ENCODE data around the gene FAM193A.

The FAM193A gene, protein sequence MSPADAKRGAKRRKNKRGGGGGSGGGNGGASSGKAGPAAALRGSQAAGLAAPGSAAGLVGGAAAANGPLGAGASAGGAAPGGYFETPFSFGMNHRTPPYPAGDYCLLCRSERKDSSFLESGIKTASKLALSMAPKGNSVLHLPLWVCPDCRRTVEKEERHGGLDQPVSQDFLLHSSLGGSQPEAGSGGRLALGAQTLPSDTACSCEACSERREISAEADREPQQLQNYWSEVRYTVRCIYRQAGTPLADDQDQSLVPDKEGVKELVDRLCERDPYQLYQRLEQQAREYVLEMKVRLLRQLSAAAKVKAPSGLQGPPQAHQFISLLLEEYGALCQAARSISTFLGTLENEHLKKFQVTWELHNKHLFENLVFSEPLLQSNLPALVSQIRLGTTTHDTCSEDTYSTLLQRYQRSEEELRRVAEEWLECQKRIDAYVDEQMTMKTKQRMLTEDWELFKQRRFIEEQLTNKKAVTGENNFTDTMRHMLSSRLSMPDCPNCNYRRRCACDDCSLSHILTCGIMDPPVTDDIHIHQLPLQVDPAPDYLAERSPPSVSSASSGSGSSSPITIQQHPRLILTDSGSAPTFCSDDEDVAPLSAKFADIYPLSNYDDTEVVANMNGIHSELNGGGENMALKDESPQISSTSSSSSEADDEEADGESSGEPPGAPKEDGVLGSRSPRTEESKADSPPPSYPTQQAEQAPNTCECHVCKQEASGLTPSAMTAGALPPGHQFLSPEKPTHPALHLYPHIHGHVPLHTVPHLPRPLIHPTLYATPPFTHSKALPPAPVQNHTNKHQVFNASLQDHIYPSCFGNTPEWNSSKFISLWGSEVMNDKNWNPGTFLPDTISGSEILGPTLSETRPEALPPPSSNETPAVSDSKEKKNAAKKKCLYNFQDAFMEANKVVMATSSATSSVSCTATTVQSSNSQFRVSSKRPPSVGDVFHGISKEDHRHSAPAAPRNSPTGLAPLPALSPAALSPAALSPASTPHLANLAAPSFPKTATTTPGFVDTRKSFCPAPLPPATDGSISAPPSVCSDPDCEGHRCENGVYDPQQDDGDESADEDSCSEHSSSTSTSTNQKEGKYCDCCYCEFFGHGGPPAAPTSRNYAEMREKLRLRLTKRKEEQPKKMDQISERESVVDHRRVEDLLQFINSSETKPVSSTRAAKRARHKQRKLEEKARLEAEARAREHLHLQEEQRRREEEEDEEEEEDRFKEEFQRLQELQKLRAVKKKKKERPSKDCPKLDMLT (N-terminal part only)

GRCh38 chr4:2536193-2537010 lies at the start of gene FAM193A:
Gene FAM193A (plus strand): TSS chr4:2536647. CDS start chr4:2536916, 269 bp downstream.
- Histone ChIP-seq H3K4me3 (ENCODE audit: low read length) (peak within 1 kb of the TSS; percentile 90), H3K36me3 (ENCODE audit: insufficient read depth, low read length) (peaks cover 11% of the 10 kb centered on the region)

DNA sequence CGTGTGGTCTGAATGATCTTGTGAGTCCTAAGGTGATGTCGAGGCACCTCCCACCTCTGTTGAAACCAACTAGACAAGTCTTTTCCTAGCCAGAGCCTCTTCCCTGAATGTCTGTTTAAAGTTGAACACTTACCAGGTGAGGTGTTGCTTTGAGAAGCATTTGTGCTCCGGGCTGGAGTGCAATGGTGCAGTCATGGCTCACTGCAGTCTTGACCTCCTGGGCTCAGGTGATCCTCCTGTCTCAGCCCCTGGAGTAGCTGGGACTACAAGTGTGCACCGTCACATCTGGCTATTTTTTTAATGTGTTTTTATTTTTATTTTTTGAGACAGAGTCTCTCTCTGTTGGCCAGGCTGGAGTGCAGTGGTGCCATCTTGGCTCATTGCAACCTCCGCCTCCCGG lies 49.5 kb upstream of the FAM193A start:
- Histone ChIP-seq H3K4me3 (ENCODE audit: low read length) (no peak overlapping the region), H2AFZ (ENCODE audit: low read depth, low read length) (no peak overlapping the region), H3K27me3 (ENCODE audit: insufficient read depth, low read length) (no peaks in the 10 kb centered on the region), H3K4me1 (ENCODE audit: insufficient read depth, low read length) (no peaks in the 10 kb centered on the region), H3K9me3 (ENCODE audit: low read length) (no peaks in the 10 kb centered on the region), H3K36me3 (ENCODE audit: insufficient read depth, low read length) (peaks cover 27% of the 10 kb centered on the region)

More at GRCh38 chr4:2536193-2537010, at the start of gene FAM193A:
- peaks cover 16% of the 10 kb centered on the region for H3K4me1 ChIP-seq (ENCODE audit: insufficient read depth, low read length)
- peak within 1 kb of the TSS; percentile 88 for H2AFZ ChIP-seq (ENCODE audit: low read depth, low read length)
- no peaks in the 10 kb centered on the region for H3K9me3 ChIP-seq (ENCODE audit: low read length)
- no peaks in the 10 kb centered on the region for H3K27me3 ChIP-seq (ENCODE audit: insufficient read depth, low read length)

GRCh38 chr4:2487632-2488031 lies 48.8 kb upstream of the FAM193A start:
- no peaks in the 10 kb centered on the region for H3K27me3 ChIP-seq (ENCODE audit: insufficient read depth, low read length)
- no peaks in the 10 kb centered on the region for H3K9me3 ChIP-seq (ENCODE audit: low read length)
- H3K36me3 ChIP-seq (ENCODE audit: insufficient read depth, low read length), result peaks cover 33% of the 10 kb centered on the region
- no peak overlapping the region for H3K4me3 ChIP-seq (ENCODE audit: low read length)
- no peaks in the 10 kb centered on the region for H3K4me1 ChIP-seq (ENCODE audit: insufficient read depth, low read length)
- H2AFZ ChIP-seq (ENCODE audit: low read depth, low read length), result no peak overlapping the region

DNA sequence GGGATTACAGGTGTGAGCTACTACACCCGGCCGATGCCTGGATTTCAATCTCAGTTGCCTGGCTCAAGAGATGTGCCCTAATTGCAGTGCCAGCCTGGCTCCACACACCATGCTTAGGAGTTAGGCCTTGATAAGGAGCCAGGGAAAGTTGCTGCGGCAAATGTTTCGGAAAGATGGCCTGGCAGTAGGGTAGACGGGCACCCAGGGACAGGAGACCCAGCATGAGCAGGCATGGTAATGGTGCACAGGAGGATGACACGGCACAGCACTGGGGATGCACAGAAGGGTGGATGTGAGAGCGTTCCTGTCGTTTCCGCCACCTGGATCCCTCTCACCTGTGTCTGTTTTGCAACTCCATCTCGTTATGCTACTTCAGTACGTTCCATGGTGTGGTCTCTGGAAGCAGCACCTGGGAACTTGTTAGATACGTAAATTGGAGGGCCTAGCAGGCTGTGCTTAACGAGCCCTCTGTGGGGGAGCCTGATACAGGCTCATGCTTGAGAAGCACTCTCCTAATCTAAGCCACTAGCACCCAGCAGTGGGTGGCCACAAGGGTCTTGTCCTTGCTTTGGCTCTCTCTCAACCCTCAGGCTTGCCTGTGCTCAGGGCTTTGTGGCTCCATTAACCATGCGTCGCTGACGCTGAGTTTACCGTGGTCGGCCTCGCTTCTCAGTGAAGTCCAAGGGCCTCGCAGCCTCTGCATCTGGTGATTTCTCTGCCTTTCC lies 47.2 kb upstream of the FAM193A start:
- Histone ChIP-seq H2AFZ (ENCODE audit: low read depth, low read length) (no peak overlapping the region), H3K4me3 (ENCODE audit: low read length) (no peak overlapping the region), H3K36me3 (ENCODE audit: insufficient read depth, low read length) (peaks cover 39% of the 10 kb centered on the region), H3K27me3 (ENCODE audit: insufficient read depth, low read length) (no peaks in the 10 kb centered on the region), H3K9me3 (ENCODE audit: low read length) (no peaks in the 10 kb centered on the region), H3K4me1 (ENCODE audit: insufficient read depth, low read length) (no peaks in the 10 kb centered on the region)

DNA sequence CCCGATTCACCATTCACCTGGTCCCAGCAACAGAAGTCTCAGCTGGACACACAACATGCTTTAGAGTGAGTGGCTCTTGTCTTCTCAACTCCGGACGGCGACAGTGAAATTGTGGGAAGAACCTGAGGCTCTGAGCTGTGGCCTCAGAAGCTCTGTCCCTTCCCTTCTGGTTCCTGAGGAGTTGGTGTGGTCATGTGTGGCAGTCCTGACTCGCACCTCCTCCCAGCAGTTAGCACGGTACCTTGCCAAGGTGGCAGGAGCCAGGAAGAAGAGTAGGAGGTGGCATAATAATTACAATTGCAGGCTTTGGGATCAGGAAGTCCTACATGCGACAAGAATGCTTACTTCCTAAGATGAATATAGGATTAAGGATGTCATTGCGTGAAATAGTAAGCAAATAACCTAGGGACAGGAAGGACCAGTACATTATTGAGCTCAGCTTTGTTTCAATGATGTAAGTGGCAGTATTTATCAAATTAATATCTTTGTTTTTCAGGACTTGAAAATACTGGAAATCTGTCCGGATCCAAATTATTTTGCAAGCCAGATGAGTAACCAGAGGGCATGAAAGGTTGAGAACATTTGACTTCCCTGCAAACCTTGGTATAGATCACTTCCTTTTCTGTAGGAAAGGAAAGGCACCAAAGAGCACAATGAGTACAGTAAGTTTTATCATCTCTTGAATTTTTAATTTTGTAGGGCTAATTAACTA lies 46.5 kb upstream of the FAM193A start:
- H3K36me3 ChIP-seq (ENCODE audit: insufficient read depth, low read length), result peaks cover 41% of the 10 kb centered on the region
- no peak overlapping the region for H2AFZ ChIP-seq (ENCODE audit: low read depth, low read length)
- H3K4me3 ChIP-seq (ENCODE audit: low read length), result no peak overlapping the region
- H3K4me1 ChIP-seq (ENCODE audit: insufficient read depth, low read length), result no peaks in the 10 kb centered on the region
- no peaks in the 10 kb centered on the region for H3K27me3 ChIP-seq (ENCODE audit: insufficient read depth, low read length)
- H3K9me3 ChIP-seq (ENCODE audit: low read length), result no peaks in the 10 kb centered on the region

DNA sequence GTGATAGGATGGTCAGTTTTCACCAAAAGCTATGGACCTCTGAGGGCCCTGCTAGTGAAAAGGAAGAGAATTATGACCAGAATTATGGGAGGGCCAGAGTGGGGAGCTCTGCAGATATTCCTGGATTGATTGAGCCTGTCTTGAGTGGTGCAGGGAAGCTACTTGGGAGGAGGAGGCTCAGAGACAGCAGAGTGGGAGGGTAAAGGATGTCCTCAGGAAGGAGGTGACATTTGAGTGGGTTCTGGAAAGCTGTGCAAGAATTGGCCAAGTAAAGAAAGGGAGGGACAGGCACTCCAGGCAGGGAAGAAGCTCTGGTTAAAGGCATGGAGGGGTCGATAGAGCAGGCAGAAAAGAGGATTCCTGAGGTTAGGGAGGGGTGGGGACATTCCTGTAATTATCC lies 43.5 kb upstream of the FAM193A start:
- no peaks in the 10 kb centered on the region for H3K27me3 ChIP-seq (ENCODE audit: insufficient read depth, low read length)
- H3K4me3 ChIP-seq (ENCODE audit: low read length), result no peak overlapping the region
- H2AFZ ChIP-seq (ENCODE audit: low read depth, low read length), result no peak overlapping the region
- H3K9me3 ChIP-seq (ENCODE audit: low read length), result no peaks in the 10 kb centered on the region
- H3K36me3 ChIP-seq (ENCODE audit: insufficient read depth, low read length), result peaks cover 63% of the 10 kb centered on the region
- no peaks in the 10 kb centered on the region for H3K4me1 ChIP-seq (ENCODE audit: insufficient read depth, low read length)

DNA sequence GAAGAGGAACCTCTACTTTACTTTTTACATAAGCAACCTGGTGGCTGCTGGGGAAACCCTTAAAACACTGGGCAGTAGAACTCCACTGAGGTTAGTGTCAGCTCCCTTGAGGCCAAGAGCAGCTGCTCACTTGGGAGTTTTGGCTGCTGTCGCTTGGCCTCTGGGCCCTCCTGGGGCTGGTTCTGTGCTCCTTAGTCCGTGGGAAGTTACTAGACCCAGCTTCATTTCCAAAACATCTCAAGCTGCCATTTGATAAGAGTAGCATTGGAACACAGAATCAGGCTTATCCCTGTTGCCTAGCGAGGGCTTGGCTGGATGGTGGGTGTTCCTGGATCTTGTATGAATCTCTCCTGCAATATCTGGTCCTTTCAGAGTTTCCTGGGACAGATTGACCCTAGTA lies 41.5 kb upstream of the FAM193A start:
- H2AFZ ChIP-seq (ENCODE audit: low read depth, low read length), result no peak overlapping the region
- no peaks in the 10 kb centered on the region for H3K9me3 ChIP-seq (ENCODE audit: low read length)
- no peaks in the 10 kb centered on the region for H3K27me3 ChIP-seq (ENCODE audit: insufficient read depth, low read length)
- no peaks in the 10 kb centered on the region for H3K4me1 ChIP-seq (ENCODE audit: insufficient read depth, low read length)
- H3K4me3 ChIP-seq (ENCODE audit: low read length), result no peak overlapping the region
- peaks cover 59% of the 10 kb centered on the region for H3K36me3 ChIP-seq (ENCODE audit: insufficient read depth, low read length)

- Histone ChIP-seq H3K4me3 (ENCODE audit: low read length) (no peak overlapping the region), H2AFZ (ENCODE audit: low read depth, low read length) (no peak overlapping the region), H3K4me1 (ENCODE audit: insufficient read depth, low read length) (no peaks in the 10 kb centered on the region), H3K27me3 (ENCODE audit: insufficient read depth, low read length) (no peaks in the 10 kb centered on the region), H3K36me3 (ENCODE audit: insufficient read depth, low read length) (peaks cover 63% of the 10 kb centered on the region), H3K9me3 (ENCODE audit: low read length) (no peaks in the 10 kb centered on the region)
Measured at GRCh38 chr4:2497324-2497723, 39.1 kb upstream of the FAM193A start.

DNA sequence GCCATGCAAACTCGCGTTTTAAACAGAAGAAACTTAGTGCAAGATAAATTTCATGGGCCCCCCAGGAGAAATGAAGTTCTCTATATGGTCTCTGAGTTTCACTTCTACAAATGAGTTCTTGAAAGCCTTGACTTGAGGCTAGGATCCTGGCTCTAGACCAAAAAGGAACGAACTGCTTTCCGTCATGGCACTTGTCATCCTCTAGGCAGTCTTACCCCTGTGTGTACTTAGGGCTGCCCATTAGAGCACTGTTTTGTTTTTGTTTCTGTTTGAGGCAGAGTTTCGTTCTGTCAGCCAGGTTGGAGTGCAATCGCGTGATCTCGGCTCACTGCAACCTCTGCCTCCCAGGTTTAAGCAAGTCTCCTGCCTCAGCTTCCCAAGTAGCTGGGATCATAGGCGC lies 38.5 kb upstream of the FAM193A start:
- H3K4me1 ChIP-seq (ENCODE audit: insufficient read depth, low read length), result no peaks in the 10 kb centered on the region
- H3K9me3 ChIP-seq (ENCODE audit: low read length), result no peaks in the 10 kb centered on the region
- H3K27me3 ChIP-seq (ENCODE audit: insufficient read depth, low read length), result no peaks in the 10 kb centered on the region
- no peak overlapping the region for H3K4me3 ChIP-seq (ENCODE audit: low read length)
- H3K36me3 ChIP-seq (ENCODE audit: insufficient read depth, low read length), result peaks cover 62% of the 10 kb centered on the region
- H2AFZ ChIP-seq (ENCODE audit: low read depth, low read length), result no peak overlapping the region

DNA sequence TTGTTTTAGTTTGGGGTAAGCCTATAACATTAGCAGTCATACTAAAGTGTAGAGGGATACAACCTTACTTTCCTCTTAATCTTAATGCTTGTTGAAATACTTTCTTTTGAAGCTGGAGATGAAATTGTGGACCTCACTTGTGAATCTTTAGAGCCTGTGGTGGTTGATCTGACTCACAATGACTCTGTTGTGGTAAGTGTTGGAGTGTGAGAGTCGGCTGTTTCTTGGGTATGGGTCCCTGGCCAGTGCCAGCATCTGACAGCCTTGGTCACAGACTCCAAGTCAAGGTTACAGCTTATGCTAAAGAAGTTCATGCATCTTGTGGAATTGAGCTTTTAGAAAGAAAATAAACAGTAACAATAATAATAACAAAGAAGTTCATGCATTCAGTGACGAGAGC lies 35.9 kb upstream of the FAM193A start:
- no peaks in the 10 kb centered on the region for H3K9me3 ChIP-seq (ENCODE audit: low read length)
- no peaks in the 10 kb centered on the region for H3K4me1 ChIP-seq (ENCODE audit: insufficient read depth, low read length)
- no peaks in the 10 kb centered on the region for H3K27me3 ChIP-seq (ENCODE audit: insufficient read depth, low read length)
- H2AFZ ChIP-seq (ENCODE audit: low read depth, low read length), result no peak overlapping the region
- no peak overlapping the region for H3K4me3 ChIP-seq (ENCODE audit: low read length)
- peaks cover 65% of the 10 kb centered on the region for H3K36me3 ChIP-seq (ENCODE audit: insufficient read depth, low read length)

GRCh38 chr4:2501034-2501594 lies 35.3 kb upstream of the FAM193A start:
- Histone ChIP-seq H3K4me3 (ENCODE audit: low read length) (no peak overlapping the region), H3K27me3 (ENCODE audit: insufficient read depth, low read length) (no peaks in the 10 kb centered on the region), H2AFZ (ENCODE audit: low read depth, low read length) (no peak overlapping the region), H3K36me3 (ENCODE audit: insufficient read depth, low read length) (peaks cover 66% of the 10 kb centered on the region), H3K9me3 (ENCODE audit: low read length) (no peaks in the 10 kb centered on the region), H3K4me1 (ENCODE audit: insufficient read depth, low read length) (no peaks in the 10 kb centered on the region)

All from neuron (in vitro differentiated cells).